OCI-LY1 (cell line): Measurements from ENCODE around the gene CEP78.

Source experiments
- H2AFZ ChIP-seq: fragments of 200-600 bp; sonication (generic), shearing (Covaris generic); 2 replicates; pipeline ENCODE4 v1.6.0; 2014; ENCODE audit warnings: antibody characterized with exemption, mild to moderate bottlenecking, low read length
- H3F3A ChIP-seq: fragments of 200-600 bp; sonication (generic), shearing (Covaris generic); 2 replicates; pipeline ENCODE4 v1.6.0; 2014; ENCODE audit warnings: mild to moderate bottlenecking, antibody characterized with exemption, low read length, moderate library complexity; ENCODE audit not compliant: insufficient read depth
- H3K27ac ChIP-seq: fragments of 200-600 bp; sonication (generic); 2 replicates; pipeline ENCODE4 v1.5.1; 2014; ENCODE audit warnings: low read length, mixed run types, mild to moderate bottlenecking, low read depth; ENCODE audit not compliant: poor library complexity, severe bottlenecking
- H3K27me3 ChIP-seq: fragments of 200-600 bp; sonication (generic); 2 replicates; pipeline ENCODE4 v1.6.0; 2014; ENCODE audit warnings: antibody characterized with exemption, mild to moderate bottlenecking, low read length, moderate library complexity; ENCODE audit not compliant: insufficient read depth
- H3K36me3 ChIP-seq: fragments of 200-600 bp; sonication (generic); 2 replicates; pipeline ENCODE4 v1.6.1; 2014; ENCODE audit warnings: mild to moderate bottlenecking, antibody characterized with exemption, low read length, moderate library complexity, mixed read lengths; ENCODE audit not compliant: insufficient read depth
- H3K4me1 ChIP-seq: fragments of 200-600 bp; sonication (generic); 2 replicates; pipeline ENCODE4 v1.5.1; 2014; ENCODE audit warnings: mild to moderate bottlenecking, low read length, moderate library complexity; ENCODE audit not compliant: insufficient read depth, severe bottlenecking
- H3K4me2 ChIP-seq: fragments of 200-600 bp; sonication (generic), shearing (Covaris generic); 2 replicates; pipeline ENCODE4 v1.6.1; 2014; ENCODE audit warnings: low read length
- H3K4me3 ChIP-seq: fragments of 200-600 bp; sonication (generic); 2 replicates; pipeline ENCODE4 v1.5.1; 2014; ENCODE audit warnings: low read length, low read depth, mild to moderate bottlenecking, mixed read lengths; ENCODE audit not compliant: poor library complexity, severe bottlenecking
- H3K79me2 ChIP-seq: fragments of 200-600 bp; shearing (Covaris generic); 2 replicates; pipeline ENCODE4 v1.6.1; 2016; ENCODE audit warnings: mixed run types, low read length, mixed read lengths; ENCODE audit not compliant: insufficient read depth
- H3K9ac ChIP-seq: fragments of 200-600 bp; sonication (generic), shearing (Covaris generic); 2 replicates; pipeline ENCODE4 v1.6.1; 2014; ENCODE audit warnings: mild to moderate bottlenecking, low read length, mixed read lengths
- H3K9me2 ChIP-seq: fragments of 200-600 bp; sonication (generic), shearing (Covaris generic); 2 replicates; pipeline ENCODE4 v1.6.1; 2014; ENCODE audit warnings: low read depth, mild to moderate bottlenecking, low read length, mixed read lengths
- H3K9me3 ChIP-seq: fragments of 200-600 bp; shearing (Covaris generic); 2 replicates; pipeline ENCODE4 v1.6.1; 2014; ENCODE audit warnings: low read length, mixed read lengths
- H4K20me1 ChIP-seq: fragments of 200-600 bp; sonication (generic), shearing (Covaris generic); 2 replicates; pipeline ENCODE4 v1.6.0; 2016; ENCODE audit warnings: mild to moderate bottlenecking, low read length; ENCODE audit not compliant: insufficient read depth
- CTCF ChIP-seq: fragments of 200-600 bp; sonication (generic), shearing (Covaris generic); IDR thresholded peaks from 2 replicates; pipeline ENCODE4 v1.5.1; 2017; ENCODE audit warnings: mild to moderate bottlenecking, antibody characterized with exemption, low read length, moderate library complexity, mixed read lengths
- EZH2 ChIP-seq: fragments of 200-600 bp; sonication (generic), shearing (Covaris generic); IDR thresholded peaks from 2 replicates; pipeline ENCODE4 v1.8.0; 2017; ENCODE audit warnings: borderline replicate concordance, mixed run types, mild to moderate bottlenecking, antibody characterized with exemption, low read length, moderate library complexity, mixed read lengths

Gene CEP78

GRCh38 chr9:78297672-78297961, 61.7 kb downstream of the CEP78 start:
- peaks cover 20% of the 10 kb centered on the region for H3K4me1 ChIP-seq
- peak overlapping the region; percentile 86 for H3K4me3 ChIP-seq
- no peaks in the 10 kb centered on the region for H3K9me2 ChIP-seq
- H3K36me3 ChIP-seq, result peaks cover 21% of the 10 kb centered on the region; the same call in 1 of the 2 replicates
- no peaks in the 10 kb centered on the region for H3K9me3 ChIP-seq
- peak overlapping the region; percentile 84 for H3K9ac ChIP-seq
- no peak overlapping the region for H3K27ac ChIP-seq
- H4K20me1 ChIP-seq, result no peaks in the 10 kb centered on the region
- H3K27me3 ChIP-seq, result no peaks in the 10 kb centered on the region
- H3K79me2 ChIP-seq, result peaks cover 8% of the 10 kb centered on the region; the same call in 1 of the 2 replicates
- peak overlapping the region; percentile 86 for H3K4me2 ChIP-seq
- H3F3A ChIP-seq, result no peaks in the 10 kb centered on the region
- TF ChIP-seq EZH2, result no peak
- TF ChIP-seq CTCF, result no peak
- no peak overlapping the region for H2AFZ ChIP-seq

GRCh38 chr9:78298046-78298765, 62.3 kb downstream of the CEP78 start:
- H3K27ac ChIP-seq, result no peak overlapping the region
- peaks cover 20% of the 10 kb centered on the region for H3K4me1 ChIP-seq
- no peaks in the 10 kb centered on the region for H3K9me3 ChIP-seq
- peak overlapping the region; percentile 86 for H3K4me3 ChIP-seq
- no peaks in the 10 kb centered on the region for H3K27me3 ChIP-seq
- no peaks in the 10 kb centered on the region for H3K9me2 ChIP-seq
- no peaks in the 10 kb centered on the region for H3F3A ChIP-seq
- TF ChIP-seq EZH2, result no peak
- no peak for TF ChIP-seq CTCF
- H3K9ac ChIP-seq, result peak overlapping the region; percentile 84
- no peaks in the 10 kb centered on the region for H4K20me1 ChIP-seq
- H3K79me2 ChIP-seq, result peaks cover 8% of the 10 kb centered on the region; the same call in 1 of the 2 replicates
- peaks cover 24% of the 10 kb centered on the region; the same call in 1 of the 2 replicates for H3K36me3 ChIP-seq
- no peak overlapping the region for H2AFZ ChIP-seq
- peak overlapping the region; percentile 86 for H3K4me2 ChIP-seq

- H3K4me1 ChIP-seq, result peaks cover 20% of the 10 kb centered on the region
- no peaks in the 10 kb centered on the region for H3K9me2 ChIP-seq
- no peak overlapping the region for H3K4me2 ChIP-seq
- TF ChIP-seq EZH2 (no peak), CTCF (no peak)
- peaks cover 42% of the 10 kb centered on the region; the same call in 1 of the 2 replicates for H3K36me3 ChIP-seq
- H3K9me3 ChIP-seq, result no peaks in the 10 kb centered on the region
- no peak overlapping the region for H3K27ac ChIP-seq
- no peaks in the 10 kb centered on the region for H3F3A ChIP-seq
- H3K9ac ChIP-seq, result no peak overlapping the region
- no peaks in the 10 kb centered on the region for H4K20me1 ChIP-seq
- H3K79me2 ChIP-seq, result peaks cover 8% of the 10 kb centered on the region; the same call in 1 of the 2 replicates
- H3K27me3 ChIP-seq, result no peaks in the 10 kb centered on the region
- H2AFZ ChIP-seq, result no peak overlapping the region
- no peak overlapping the region for H3K4me3 ChIP-seq
These were observed 64.3 kb downstream of the CEP78 start for GRCh38 chr9:78300209-78300608.
